Activated naive CD8-positive, alpha-beta T cell (primary cell): ENCODE measurements around the gene EML6.

Experiments used
- H3K27ac Mint-ChIP-seq: one replicate; pipeline ENCODE4 v1.8.0; 2021; ENCODE audit warnings: mixed read lengths
- H3K27me3 Mint-ChIP-seq: one replicate; pipeline ENCODE4 v1.8.0; 2021; ENCODE audit warnings: mixed read lengths
- H3K36me3 Mint-ChIP-seq: one replicate; pipeline ENCODE4 v1.8.0; 2021; ENCODE audit warnings: mixed read lengths
- H3K4me1 Mint-ChIP-seq: one replicate; pipeline ENCODE4 v1.8.0; 2021; ENCODE audit warnings: low read depth, mixed read lengths
- H3K4me3 Mint-ChIP-seq: one replicate; pipeline ENCODE4 v1.8.0; 2021; ENCODE audit warnings: mild to moderate bottlenecking, mixed read lengths
- H3K9me3 Mint-ChIP-seq: one replicate; pipeline ENCODE4 v1.8.0; 2021; ENCODE audit warnings: low read depth, mixed read lengths

EML6 gene

GRCh38 chr2:54958717-54959371 lies 235.4 kb downstream of the EML6 start:
- Mint-ChIP-seq H3K27ac (no peak overlapping the region), H3K9me3 (no peaks in the 10 kb centered on the region), H3K27me3 (no peaks in the 10 kb centered on the region), H3K36me3 (peaks cover 4% of the 10 kb centered on the region), H3K4me1 (peaks cover 3% of the 10 kb centered on the region), H3K4me3 (no peak overlapping the region)

DNA sequence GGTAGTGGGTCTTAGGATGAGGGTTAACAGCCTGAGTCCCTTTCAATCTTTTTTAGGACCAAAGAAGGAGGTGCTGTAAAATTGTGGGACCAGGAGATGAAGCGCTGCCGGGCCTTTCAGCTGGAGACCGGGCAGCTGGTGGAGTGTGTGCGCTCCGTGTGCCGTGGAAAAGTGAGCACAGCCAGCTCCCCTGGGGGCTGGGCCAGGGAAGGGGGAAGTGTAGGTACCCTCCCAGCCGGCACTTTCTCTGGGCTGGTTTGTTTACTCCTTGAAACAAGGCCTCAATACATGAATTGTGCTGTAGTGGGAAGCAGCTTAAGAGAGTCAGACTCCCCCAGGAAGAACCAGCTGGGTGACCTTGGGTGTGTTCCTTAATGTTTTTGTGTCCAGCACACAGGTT lies 236.7 kb downstream of the EML6 start:
- H3K27ac Mint-ChIP-seq: no peak overlapping the region
- H3K27me3 Mint-ChIP-seq: no peaks in the 10 kb centered on the region
- H3K4me3 Mint-ChIP-seq: no peak overlapping the region
- H3K4me1 Mint-ChIP-seq: peaks cover 12% of the 10 kb centered on the region
- no peaks in the 10 kb centered on the region for H3K9me3 Mint-ChIP-seq
- peaks cover 4% of the 10 kb centered on the region for H3K36me3 Mint-ChIP-seq

DNA sequence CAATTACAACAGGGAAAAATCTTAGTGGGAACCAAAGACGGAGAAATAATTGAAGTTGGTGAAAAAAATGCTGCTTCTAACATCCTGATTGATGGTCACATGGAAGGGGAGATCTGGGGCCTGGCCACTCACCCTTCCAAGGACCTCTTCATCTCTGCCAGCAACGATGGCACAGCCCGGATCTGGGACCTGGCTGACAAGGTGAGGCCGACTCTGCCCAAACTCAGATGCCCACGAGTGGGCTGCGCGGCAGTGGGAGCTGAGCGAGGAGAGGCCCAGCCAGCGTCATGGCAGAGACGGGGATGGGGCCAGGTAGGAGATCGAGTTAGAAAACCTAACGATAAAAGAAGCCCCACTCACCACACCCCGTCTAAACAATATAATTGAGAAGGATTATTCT lies 239.0 kb downstream of the EML6 start:
- Mint-ChIP-seq H3K36me3 (peaks cover 11% of the 10 kb centered on the region), H3K4me3 (no peak overlapping the region), H3K27ac (no peak overlapping the region), H3K9me3 (no peaks in the 10 kb centered on the region), H3K27me3 (no peaks in the 10 kb centered on the region), H3K4me1 (peaks cover 28% of the 10 kb centered on the region)

DNA sequence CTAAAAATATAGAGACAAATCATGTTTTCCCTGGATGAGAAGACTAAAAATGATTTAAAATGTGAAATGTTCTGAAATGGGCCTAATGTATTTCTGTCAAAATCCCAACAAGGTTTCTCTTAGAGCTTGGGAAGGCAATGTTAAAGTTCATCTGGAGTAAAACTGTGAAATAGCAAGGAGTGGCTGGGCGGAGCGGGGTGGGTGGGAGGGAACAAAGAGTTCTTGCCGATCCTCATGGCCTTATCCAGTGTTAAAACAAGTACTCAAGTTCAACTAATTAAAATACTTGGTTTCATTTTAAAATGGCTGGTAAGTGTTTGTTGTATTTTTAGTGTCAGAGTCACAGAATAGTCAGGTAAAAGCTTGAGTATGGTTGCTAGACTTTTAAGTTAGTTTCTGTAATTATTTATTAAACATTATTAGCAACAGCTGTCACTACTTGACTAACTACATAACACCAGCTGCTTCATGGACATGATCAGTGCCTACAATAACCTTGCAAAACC lies 239.5 kb downstream of the EML6 start:
- peaks cover 11% of the 10 kb centered on the region for H3K36me3 Mint-ChIP-seq
- H3K27me3 Mint-ChIP-seq: no peaks in the 10 kb centered on the region
- H3K9me3 Mint-ChIP-seq: no peaks in the 10 kb centered on the region
- H3K4me3 Mint-ChIP-seq: no peak overlapping the region
- no peak overlapping the region for H3K27ac Mint-ChIP-seq
- peaks cover 28% of the 10 kb centered on the region for H3K4me1 Mint-ChIP-seq

- H3K36me3 Mint-ChIP-seq: peaks cover 11% of the 10 kb centered on the region
- H3K9me3 Mint-ChIP-seq: no peaks in the 10 kb centered on the region
- no peak overlapping the region for H3K4me3 Mint-ChIP-seq
- no peak overlapping the region for H3K27ac Mint-ChIP-seq
- H3K4me1 Mint-ChIP-seq: peaks cover 28% of the 10 kb centered on the region
- no peaks in the 10 kb centered on the region for H3K27me3 Mint-ChIP-seq
Measured at GRCh38 chr2:54963476-54963875, 240.0 kb downstream of the EML6 start.

- no peak overlapping the region for H3K4me3 Mint-ChIP-seq
- H3K27me3 Mint-ChIP-seq: no peaks in the 10 kb centered on the region
- no peak overlapping the region for H3K27ac Mint-ChIP-seq
- H3K9me3 Mint-ChIP-seq: no peaks in the 10 kb centered on the region
- peaks cover 11% of the 10 kb centered on the region for H3K36me3 Mint-ChIP-seq
- H3K4me1 Mint-ChIP-seq: peaks cover 28% of the 10 kb centered on the region
Measured at GRCh38 chr2:54964271-54964670, 240.8 kb downstream of the EML6 start.

DNA sequence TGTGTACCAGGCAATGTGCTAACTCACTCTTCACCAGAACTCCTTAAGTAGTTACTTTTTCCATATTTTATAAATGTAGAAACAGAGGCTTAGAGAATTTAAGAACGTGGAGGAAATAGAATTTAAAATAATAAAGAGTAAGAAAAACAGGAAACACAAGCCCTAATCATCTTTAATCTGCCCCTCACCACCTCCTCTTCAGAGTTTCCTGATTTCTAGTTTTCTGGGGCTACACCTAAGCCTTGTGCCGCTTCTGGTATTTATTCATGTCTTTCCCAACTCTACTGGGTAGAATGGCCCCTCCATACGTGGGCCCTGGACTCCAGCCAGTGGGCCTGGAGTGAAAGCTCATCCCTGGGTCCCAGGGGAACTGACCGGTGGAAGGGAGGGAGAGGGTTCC lies 241.4 kb downstream of the EML6 start:
- Mint-ChIP-seq H3K36me3 (peaks cover 14% of the 10 kb centered on the region), H3K4me3 (no peak overlapping the region), H3K4me1 (peaks cover 28% of the 10 kb centered on the region), H3K27ac (no peak overlapping the region), H3K27me3 (no peaks in the 10 kb centered on the region), H3K9me3 (no peaks in the 10 kb centered on the region)

DNA sequence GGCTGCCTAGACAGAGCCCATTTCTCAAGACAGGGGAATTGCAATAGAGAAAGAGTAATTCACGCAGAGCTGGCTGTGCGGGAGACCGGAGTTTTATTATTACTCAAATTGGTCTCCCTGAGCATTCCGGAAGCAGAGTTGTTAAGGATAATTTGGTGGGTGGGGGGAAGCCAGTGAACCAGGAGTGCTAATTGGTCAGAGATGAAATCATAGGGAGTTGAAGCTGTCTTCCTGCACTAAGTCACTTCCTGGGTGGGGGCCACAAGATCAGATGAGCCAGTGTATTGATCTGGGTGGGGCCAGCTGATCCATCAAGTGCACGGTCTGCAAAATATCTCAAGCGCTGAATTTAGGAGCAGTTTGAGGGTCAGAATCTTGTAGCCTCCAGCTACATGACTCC lies 242.0 kb downstream of the EML6 start:
- no peak overlapping the region for H3K4me3 Mint-ChIP-seq
- no peaks in the 10 kb centered on the region for H3K27me3 Mint-ChIP-seq
- H3K9me3 Mint-ChIP-seq: no peaks in the 10 kb centered on the region
- H3K4me1 Mint-ChIP-seq: peaks cover 28% of the 10 kb centered on the region
- no peak overlapping the region for H3K27ac Mint-ChIP-seq
- H3K36me3 Mint-ChIP-seq: peaks cover 14% of the 10 kb centered on the region

GRCh38 chr2:54966165-54966832 lies 242.8 kb downstream of the EML6 start:
- Mint-ChIP-seq H3K27me3 (no peaks in the 10 kb centered on the region), H3K4me1 (peaks cover 28% of the 10 kb centered on the region), H3K36me3 (peaks cover 12% of the 10 kb centered on the region), H3K4me3 (no peak overlapping the region), H3K9me3 (no peaks in the 10 kb centered on the region), H3K27ac (no peak overlapping the region)

DNA sequence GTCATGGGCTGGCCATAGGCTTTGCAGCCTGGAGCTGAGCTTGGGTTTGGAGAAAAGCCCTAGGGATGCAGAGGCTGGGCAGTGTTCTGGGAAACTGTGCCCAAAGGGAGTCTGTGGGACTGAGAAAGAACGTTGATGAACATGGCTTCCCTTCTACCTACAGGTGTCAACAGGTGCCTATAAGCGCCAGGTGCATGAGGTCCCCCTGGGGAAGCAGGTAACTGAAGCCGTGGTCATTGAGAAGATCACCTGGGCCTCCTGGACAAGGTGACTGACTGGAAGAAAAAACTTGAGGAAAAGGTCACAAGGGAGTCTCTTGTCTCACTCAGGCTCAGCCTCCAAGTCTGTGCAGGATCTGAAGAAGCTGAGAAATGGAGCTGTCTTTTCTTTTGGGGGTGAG lies 243.4 kb downstream of the EML6 start:
- Mint-ChIP-seq H3K4me3 (no peak overlapping the region), H3K36me3 (peaks cover 12% of the 10 kb centered on the region), H3K27me3 (no peaks in the 10 kb centered on the region), H3K9me3 (no peaks in the 10 kb centered on the region), H3K4me1 (peaks cover 28% of the 10 kb centered on the region), H3K27ac (no peak overlapping the region)

DNA sequence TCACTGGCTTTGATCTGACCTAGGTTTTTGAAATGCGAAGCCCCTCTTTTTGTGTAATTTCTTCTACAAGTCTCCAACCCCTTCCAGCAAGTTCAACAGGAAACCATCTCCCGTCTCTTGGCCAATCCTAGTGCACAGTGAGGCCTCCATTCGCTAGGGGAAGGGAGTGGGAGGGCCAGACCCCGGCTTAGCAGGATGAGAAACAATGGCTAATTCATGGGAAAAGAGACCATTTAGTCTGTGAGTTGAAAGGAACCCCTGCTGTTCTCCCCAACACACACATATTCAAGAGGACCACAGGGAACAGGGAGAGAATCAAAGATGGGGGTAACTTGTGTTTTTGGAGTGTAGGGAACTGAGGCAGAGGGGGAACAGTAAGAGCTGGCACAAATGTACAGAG lies 243.8 kb downstream of the EML6 start:
- Mint-ChIP-seq H3K9me3 (no peaks in the 10 kb centered on the region), H3K4me1 (peaks cover 28% of the 10 kb centered on the region), H3K27me3 (no peaks in the 10 kb centered on the region), H3K36me3 (peaks cover 12% of the 10 kb centered on the region), H3K27ac (no peak overlapping the region), H3K4me3 (no peak overlapping the region)

GRCh38 chr2:54967759-54968365 lies 244.4 kb downstream of the EML6 start:
- Mint-ChIP-seq H3K4me1 (peaks cover 28% of the 10 kb centered on the region), H3K9me3 (no peaks in the 10 kb centered on the region), H3K27me3 (no peaks in the 10 kb centered on the region), H3K4me3 (no peak overlapping the region), H3K27ac (no peak overlapping the region), H3K36me3 (peaks cover 12% of the 10 kb centered on the region)

DNA sequence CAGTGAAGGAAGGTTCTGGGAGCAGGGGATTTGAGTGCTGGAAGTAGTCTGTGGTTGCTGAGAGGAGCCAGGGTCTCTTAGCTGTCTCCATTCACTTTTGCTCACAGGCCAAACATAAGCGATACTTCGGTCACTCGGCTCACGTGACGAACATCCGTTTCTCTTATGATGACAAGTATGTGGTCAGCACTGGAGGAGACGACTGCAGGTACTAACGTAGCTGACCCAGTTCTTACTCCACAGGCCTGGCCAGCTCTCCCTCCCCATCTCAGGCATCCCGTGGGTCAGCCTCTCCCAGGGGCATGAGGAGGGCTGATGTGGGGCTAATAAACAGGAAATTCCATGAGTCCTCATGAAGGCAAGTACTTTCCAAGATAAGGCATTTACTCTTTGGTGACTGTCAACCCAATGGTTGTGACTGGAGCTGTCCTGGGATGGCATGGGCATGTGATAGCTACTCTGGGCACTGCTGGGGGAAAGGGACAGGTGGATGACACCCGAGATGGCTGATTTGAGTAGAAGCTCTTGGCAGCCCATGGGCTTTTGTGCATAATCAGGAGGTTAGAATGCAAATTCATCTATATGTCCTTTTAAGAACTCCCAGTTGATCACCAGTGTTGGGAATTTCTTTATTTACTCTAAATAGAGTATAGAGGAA lies 245.2 kb downstream of the EML6 start:
- Mint-ChIP-seq H3K27ac (peak overlapping the region; percentile 23), H3K9me3 (no peaks in the 10 kb centered on the region), H3K4me1 (peaks cover 27% of the 10 kb centered on the region), H3K36me3 (peaks cover 17% of the 10 kb centered on the region), H3K4me3 (no peak overlapping the region), H3K27me3 (no peaks in the 10 kb centered on the region)

DNA sequence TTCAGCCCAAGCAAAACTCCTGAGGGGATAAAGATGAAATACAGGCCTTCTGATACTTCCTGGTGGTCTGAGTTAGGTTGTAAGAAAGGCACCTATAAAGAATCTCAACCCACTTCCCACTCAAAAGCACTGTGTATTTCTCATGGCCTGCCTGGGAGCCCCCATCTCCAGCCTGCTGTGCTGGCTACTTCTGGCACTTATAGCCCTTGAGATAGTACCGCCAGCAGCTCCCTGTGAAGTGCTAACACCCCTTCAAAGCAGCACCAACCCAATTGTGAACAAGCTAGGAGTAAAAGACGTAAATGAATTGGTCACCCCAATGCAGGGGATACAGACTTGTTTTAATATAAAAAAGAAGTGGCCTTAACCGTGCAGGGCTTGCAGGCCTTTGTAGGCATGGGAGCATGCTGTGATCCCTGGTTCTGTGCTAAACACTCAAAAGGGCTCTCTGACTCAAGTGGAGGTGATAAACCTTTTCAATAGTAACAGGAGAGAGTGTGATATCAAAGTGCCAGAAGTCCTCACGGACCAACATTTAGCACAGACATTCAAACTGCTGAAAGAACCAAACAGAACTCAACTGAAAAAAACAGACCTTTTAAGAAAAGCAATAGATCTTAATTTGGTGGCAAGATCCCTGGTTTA lies 246.0 kb downstream of the EML6 start:
- Mint-ChIP-seq H3K9me3 (no peaks in the 10 kb centered on the region), H3K36me3 (peaks cover 17% of the 10 kb centered on the region), H3K27me3 (no peaks in the 10 kb centered on the region), H3K4me1 (peaks cover 24% of the 10 kb centered on the region), H3K4me3 (no peak overlapping the region), H3K27ac (no peak overlapping the region)

GRCh38 chr2:54969940-54970338 lies 246.5 kb downstream of the EML6 start:
- H3K27ac Mint-ChIP-seq: no peak overlapping the region
- H3K36me3 Mint-ChIP-seq: peaks cover 17% of the 10 kb centered on the region
- no peak overlapping the region for H3K4me3 Mint-ChIP-seq

More at GRCh38 chr2:54969940-54970338, 246.5 kb downstream of the EML6 start:
- Mint-ChIP-seq H3K27me3 (no peaks in the 10 kb centered on the region), H3K9me3 (no peaks in the 10 kb centered on the region), H3K4me1 (peaks cover 19% of the 10 kb centered on the region)
